GM18951 (cell line): ENCODE results near the gene CYP11A1.
"Not testable (repeated sequence)": the region's sequence is repeated elsewhere in the genome, so short reads cannot be mapped to it uniquely, and the experiment has no call there.

ENCODE experiments used
- POLR2A ChIP-seq: IDR thresholded peaks from 4 replicates; pipeline ENCODE4 v1.6.1; 2011; ENCODE audit warnings: mild to moderate bottlenecking; ENCODE audit not compliant: insufficient read length, insufficient read depth; ENCODE audit errors: extremely low read depth
- in situ Hi-C: fragments of 300-500 bp; cut with MboI; formaldehyde crosslinking; loops from one replicate; pipeline ENCODE4 v1.12.0; 2022; ENCODE audit warnings: low sequenced_read_pairs, mixed read lengths, inconsistent platforms; ENCODE audit not compliant: unreplicated experiment

Gene CYP11A1

GRCh38 chr15:74397239-74398068 is 30.0 kb upstream of the CYP11A1 start:
- peak; percentile 48 for TF ChIP-seq POLR2A
- in situ Hi-C loops = no loop called here

- TF ChIP-seq POLR2A = peak; percentile 61
- in situ Hi-C loops = no loop called here
These were observed 29.2 kb upstream of the CYP11A1 start for GRCh38 chr15:74396445-74397238.

- in situ Hi-C loops = no loop called here
- TF ChIP-seq POLR2A = no peak
These were observed 28.6 kb upstream of the CYP11A1 start for GRCh38 chr15:74396146-74396438.

GRCh38 chr15:74395319-74396145 is 28.1 kb upstream of the CYP11A1 start:
- TF ChIP-seq POLR2A = no peak
- in situ Hi-C loops = no loop called here

GRCh38 chr15:74394090-74394846 is 26.8 kb upstream of the CYP11A1 start:
- TF ChIP-seq POLR2A = no peak

GRCh38 chr15:74393423-74393822 is 26.0 kb upstream of the CYP11A1 start:
- no peak for TF ChIP-seq POLR2A
- in situ Hi-C loops = no loop called here

More at GRCh38 chr15:74394090-74394846, 26.8 kb upstream of the CYP11A1 start:
- in situ Hi-C loops = no loop called here

- in situ Hi-C loops = no loop called here
- no peak for TF ChIP-seq POLR2A
These were observed 25.5 kb upstream of the CYP11A1 start for GRCh38 chr15:74392902-74393301.

GRCh38 chr15:74392451-74392830 is 25.0 kb upstream of the CYP11A1 start:
- TF ChIP-seq POLR2A = no peak
- in situ Hi-C loops = no loop called here

- TF ChIP-seq POLR2A = no peak
- in situ Hi-C loops = no loop called here
These were observed 24.4 kb upstream of the CYP11A1 start for GRCh38 chr15:74391582-74392450.

GRCh38 chr15:74390647-74391288 is 23.3 kb upstream of the CYP11A1 start:
- in situ Hi-C loops = no loop called here
- no peak for TF ChIP-seq POLR2A

GRCh38 chr15:74390049-74390646 is 22.7 kb upstream of the CYP11A1 start:
- in situ Hi-C loops = not testable (repeated sequence)
